Muscle of arm (tissue), 12 donors: ENCODE measurements around the gene URI1. TPM values are rescaled to one million over a fixed set of nuclear protein-coding genes. Genes with fewer than 3 reads are reported as not detected.

Source experiments
- DNase-seq: peaks from one replicate; pipeline ENCODE4 v3.0.0-alpha.2; 2013
- polyA plus RNA-seq, 12 donors: library from polyadenylated mRNA; unstranded; fragments of 120-200 nt; gene quantifications; one replicate each; pipeline ENCODE4 v1.2.1, GENCODE V29; 2013; ENCODE audit not compliant: insufficient read length in 12 of 12

The URI1 gene
- polyA plus RNA-seq, 12 donors = 42.4 to 112 (median 91.6) TPM; not detected in 1

DNA sequence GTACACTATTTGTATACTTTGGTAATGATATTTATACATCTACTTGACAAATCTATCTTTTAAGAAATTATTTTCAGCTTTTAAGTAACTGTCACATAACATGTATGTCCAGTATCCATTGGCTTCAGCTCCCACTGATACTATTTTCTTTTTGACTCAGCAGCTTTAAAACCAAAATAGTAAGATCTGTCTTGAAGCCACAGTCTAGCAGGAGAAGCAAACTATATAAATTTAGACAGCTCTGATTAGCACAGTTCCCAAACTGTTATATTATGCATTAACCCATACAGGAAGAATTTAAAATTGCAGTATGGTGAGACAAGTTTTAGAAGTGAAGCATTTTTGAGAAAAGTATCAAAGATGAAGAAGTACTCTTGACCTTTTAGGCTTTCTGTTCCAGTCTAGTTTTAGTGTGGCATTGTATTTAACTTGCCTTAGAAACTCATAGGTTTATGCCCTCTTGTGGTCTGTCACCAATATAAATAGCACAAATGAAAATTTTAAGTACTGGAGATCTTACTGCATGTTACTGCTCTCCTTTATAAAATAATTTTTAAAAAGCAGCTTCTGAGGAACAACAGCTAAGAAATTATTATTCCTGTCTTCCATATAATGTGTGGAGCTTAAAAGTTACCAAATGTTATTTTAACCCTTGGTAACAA is 24.7 kb downstream of the URI1 start:
- no peak for DNase-seq

DNA sequence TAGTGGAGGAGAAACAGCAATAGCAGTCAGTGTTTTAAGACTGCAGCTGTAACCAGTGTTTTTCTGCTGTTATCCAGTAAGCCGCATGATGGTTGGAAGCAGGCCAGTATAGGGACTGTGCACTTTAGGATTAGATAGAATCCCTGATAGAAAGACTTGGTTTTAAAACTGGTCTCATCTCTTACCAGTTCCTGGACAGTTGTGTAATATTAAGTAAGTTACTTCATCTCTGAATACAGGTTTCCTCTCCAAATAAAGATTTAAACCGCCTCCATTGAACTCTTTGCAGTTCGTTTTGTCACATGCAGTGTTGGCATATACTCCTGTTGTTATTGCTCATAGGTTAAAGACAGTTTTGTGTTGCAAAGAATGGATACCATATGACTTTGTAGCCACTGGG is 25.6 kb downstream of the URI1 start:
- DNase-seq = no peak

DNA sequence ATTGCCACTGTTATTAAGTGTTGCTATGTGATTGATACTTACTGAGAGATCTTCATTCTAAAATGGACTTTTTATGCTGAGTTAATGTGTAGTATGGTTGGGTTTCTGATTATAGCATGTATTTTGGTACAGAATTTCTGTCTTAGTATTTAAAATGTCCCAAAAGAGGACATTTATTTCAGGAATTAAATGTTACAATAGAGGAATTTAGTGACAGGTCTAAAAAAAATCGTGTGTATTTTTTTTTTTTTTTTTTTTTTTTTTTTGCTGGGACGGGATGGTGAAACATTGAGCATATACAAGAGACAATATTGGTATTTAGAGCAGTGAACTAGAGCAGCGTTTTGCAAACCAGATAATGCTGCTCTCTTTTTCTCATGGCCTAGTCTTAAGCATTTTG is 27.9 kb downstream of the URI1 start:
- DNase-seq = no peak

DNA sequence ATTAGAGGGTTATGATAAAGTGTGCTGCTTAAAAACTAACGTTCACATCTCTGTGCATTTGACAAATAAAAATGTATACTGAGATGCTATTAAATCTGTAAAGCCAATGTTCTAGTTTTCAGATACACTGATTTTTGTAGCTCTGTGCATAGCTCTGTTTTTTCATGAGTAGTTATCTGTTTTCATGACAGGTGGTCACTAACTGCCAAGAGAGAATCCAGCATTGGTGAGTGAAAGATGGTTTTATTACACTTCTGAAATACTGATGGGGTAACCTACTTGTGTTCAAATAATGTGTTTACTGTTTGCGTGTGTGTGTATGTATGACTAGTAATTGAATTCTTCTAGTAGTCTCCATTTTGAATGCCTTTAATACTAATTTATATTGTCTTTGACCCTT is 29.0 kb downstream of the URI1 start:
- no peak for DNase-seq

DNA sequence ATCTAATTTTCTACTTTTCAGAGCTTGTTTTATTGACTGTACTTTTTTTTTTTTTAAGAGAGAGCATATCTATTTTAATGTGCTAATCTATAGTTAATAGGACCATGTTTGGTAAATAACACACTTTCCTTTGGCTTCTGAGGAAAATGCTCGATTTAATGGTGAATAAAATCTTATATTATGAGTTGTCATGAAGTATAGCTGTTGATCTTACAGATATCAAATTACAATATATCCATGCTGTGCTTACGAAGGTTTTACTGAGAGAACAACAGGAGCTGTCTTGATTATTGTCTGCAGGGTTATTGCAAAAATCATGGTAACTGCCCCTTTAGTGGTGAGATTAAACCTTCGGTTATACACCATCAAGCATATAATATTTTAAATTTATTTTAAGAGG is 29.6 kb downstream of the URI1 start:
- no peak for DNase-seq

DNA sequence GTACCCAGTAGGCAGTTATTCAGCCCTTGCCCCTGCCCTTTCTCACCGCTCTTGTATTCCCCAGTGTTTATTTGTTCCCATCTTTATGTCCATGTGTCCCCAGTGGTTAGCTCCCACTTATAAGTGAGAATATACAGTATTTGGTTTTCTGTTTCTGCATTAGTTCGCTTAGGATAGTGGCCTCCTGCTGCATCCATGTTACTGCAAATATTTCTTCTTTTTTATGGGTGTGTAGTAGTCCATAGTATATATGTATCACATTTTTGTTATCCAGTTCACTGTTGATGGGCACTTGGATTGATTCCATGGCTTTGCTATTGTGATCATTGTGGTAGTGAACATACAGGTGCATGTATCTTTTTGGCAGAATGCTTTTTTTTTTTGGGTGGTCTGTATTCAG is 32.7 kb downstream of the URI1 start:
- DNase-seq = no peak

DNA sequence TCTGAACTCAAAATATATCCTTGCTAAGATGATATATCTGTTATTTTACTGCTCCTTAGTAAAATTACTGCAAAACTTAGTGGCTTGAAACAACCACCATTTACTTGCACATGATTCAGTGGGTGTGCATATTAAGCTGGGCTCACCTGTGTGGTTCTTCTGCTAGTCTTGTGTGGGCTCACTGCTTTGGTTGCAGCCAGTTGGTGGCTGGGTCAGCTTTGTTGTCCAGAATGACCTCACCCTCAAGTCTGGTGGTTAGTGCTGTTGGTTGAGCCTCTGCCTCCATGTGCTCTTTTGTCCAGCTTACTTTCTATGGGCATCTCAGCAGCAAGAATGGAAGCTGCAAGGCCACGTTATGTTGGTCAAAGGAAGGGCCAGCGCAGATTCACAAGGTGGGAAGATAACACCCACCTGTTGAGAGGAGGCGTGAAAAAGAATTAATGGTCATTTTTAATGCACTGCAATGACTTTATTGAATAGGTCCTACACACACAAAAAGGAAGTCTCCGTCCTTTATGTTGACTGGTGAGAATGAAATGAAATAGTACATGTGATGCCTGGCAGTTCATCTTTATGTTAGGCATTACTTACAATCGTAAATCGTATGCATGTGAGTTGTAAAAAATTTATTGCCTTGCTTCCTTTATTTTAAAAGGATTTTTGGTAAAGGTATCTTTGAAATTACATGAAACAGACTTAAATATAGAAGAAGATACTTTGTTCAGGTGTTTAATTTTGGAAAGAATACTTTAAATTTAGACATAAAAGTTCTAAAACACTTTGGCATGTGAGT is 34.3 kb downstream of the URI1 start:
- DNase-seq = no peak

DNA sequence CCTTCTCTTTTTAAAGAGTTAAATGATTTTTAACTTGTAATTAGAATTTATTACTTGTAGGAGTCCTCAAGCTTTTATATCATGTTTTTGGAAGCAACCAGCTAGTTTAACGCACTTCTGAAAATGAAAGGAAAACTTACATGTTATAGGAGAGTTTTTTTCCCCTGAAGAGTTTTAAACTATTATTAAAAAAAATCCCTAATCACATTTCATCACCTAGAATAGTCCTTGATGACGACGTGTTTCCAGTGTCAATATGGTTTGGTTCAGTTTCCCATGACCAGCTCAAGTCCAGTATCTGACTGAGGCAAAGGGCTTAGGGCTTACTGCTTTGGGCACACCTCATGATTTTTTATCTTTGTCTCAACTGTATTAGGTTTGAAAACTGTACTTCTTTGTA is 36.0 kb downstream of the URI1 start:
- DNase-seq = no peak

DNA sequence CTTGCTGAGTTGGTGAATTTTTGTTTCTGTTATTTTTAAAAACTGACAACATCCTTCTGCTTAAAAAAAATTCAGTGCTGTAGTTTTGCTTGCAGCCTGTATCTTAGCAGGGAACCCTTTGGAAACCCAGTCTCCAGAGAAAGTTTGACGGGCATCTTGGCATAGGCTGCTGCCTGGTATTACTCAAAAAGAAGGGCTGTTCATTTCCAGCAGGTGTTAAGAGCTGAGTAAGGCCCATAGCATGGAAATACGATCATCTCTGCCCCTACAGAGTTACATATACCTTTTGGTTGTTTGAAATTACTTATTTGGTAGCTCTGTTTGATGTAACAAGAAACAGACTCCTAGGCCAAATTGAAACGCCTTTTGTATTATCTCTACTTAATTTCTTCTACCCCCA is 41.5 kb downstream of the URI1 start:
- no peak for DNase-seq

DNA sequence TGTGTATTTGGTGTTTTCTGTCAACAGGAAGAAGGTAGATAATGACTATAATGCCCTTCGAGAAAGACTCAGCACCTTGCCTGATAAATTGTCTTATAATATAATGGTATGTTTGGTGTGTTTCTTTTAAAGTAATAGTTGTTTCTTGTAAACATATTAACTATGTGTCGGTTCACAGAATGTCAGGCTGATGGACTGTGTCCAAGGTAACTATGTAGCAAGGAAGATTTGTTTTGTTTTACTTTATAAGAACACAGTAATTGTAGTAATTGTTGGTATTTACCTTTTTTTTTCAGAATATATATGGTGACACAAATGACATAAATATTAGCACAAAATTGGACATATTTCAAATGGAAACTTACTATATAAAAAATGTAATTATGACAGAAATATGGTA is 43.2 kb downstream of the URI1 start:
- DNase-seq = no peak

DNA sequence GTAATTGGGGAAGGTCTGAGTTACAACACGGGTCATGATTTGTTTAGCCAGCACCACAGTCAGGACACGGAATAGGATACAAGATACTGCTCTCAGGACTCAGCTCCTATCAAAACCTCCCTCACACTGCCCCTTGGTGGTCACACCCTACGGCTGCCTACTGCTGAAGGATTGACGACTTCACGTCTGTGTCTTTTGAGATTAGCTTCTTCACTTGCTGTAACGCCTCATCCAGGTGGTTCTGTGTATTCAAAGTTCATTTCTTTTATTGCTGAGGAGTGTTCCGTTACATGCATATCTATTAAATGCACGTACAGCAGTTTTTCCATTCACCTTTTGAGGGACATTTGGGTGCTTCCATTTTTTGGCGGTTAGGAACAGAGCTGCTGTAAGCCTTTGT is 46.3 kb downstream of the URI1 start:
- no peak for DNase-seq

DNA sequence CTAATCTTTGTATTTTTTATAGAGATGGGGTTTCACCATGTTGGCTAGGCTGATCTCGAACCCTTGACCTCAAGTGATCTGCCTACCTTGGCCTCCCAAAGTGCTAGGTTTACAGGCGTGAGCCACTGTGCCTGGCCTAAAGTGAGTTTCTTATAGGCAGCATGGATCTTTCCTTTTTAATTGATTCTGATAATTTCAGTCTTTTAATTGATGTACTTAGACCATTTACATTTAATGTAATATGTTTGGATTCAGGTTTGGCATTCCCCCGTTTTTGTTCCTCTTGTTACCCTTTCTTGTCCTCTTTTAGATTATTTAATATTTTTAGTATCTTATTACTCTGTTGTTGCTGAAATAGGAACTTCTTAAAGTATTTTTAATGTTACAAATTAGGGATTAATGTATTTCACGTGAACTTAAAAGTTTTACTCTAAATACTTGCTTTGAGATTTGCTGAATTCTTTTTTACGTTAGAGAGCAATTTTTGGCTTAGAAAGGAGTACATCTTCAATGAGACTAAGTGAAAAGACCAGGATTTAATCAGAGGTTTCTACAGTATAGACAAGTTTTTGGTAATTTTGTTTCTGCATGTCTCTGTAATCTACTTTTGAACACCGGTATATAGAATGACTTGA is 50.3 kb downstream of the URI1 start:
- no peak for DNase-seq

DNA sequence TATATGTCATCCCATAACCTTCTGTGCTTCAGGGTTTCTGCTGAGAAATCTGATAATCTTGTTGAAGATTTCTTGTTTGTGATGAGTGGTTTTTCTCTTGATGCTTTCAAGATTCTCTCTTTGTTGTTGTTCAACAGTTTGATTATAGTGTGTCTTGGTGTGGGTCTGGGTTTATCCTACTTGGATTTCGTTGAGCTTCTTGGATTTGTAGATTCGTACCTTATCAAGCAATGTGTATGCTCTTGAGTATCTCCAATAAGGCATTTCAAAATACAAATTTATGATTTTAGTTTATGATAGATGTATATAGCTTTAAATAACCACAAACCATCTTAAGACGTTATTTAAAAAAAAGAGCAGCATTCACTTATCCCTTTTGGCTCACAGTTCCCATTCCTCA is 57.5 kb downstream of the URI1 start:
- no peak for DNase-seq

DNA sequence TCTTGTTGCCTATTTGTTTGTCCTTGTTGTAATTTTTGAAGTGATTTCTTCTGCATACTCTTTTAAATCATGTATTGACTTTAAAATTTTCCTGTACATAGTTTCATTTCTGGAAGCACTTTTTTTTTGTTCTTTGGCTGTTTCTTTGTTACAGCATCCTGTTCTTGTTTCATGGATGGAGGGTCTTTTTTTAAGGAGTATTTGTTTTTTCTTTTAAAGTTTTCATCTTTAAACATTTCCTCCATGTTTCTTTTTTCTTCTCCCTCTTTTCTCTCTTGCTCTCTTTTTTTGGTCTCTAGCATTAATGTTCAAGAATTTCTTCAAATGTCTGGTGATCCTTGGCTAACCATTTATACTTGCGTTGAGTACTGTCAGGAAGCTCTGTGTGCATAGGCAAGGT is 58.8 kb downstream of the URI1 start:
- DNase-seq = no peak

DNA sequence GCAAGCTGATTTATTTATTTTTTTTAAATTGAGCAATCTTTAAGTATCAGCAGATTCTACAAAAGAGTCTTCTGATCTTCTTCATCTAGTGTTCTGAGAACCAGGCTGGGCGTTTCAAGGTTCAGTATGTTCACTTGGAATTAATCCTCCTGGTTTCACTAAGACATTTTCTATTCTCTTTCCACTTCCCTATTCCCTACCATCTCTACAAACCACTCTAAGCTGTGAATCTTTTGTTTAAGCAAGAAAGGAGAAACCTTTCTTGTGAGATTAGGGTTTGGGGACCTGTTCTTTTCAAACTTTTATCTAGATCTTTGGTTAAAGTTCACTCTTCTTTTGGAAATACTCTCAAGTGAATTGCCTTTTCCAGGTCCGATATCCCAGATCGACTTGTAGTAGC is 59.3 kb downstream of the URI1 start:
- DNase-seq = no peak

DNA sequence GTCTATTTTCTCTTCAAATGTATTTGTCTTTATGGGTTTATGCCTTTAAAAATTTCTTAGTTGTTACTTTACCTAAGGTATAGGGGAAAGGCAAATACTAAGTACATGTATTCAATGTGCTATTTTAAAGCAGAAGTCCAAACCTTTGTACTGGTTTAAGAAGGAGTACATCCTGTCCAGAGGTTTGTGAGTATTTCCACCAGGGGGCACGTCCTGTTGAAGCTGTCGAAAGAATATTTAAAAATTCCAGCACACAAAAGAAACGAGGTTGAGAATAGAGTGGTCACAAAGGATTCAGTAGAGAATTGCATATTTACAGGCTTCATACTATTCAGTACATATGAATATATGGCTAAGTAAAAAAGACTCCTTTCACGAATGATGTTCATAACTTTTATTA is 59.8 kb downstream of the URI1 start:
- no peak for DNase-seq

DNA sequence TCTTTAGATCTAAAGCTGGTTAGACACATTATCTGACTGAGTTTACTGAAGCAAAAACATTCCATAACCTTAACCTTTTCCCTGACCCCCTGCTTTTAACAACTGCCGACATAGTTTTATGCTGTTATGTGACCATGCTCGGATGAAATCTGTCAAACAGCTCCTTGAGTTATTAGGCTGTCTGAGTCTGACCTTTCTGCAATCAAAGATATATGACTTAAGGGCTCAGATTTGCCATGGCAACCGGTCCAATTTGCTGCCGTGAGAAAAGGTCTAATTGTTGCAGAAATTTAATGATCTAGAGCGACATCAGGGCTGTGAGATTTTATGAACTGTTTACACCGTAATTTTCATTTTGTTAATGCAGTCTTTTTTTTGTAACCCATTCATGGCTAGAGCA is 61.8 kb downstream of the URI1 start:
- DNase-seq = no peak

DNA sequence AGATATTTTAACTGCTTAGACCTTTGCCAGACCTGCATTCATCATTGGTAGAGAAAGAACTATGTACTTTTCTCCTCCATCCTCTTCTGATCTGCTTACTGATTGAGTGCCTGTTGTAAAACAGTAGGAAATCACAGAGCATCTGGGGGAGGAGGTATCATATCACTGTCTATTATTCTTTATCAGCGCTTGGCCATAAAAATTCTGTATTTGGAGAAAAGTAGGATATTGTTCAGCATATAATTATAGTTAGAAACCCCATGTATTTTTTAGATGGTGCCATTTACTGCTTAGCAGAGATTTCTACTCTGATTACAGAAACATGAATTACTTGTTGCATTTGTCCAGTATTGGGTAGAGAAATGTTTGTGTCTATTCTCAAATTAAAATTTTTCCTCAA is 62.4 kb downstream of the URI1 start:
- no peak for DNase-seq

DNA sequence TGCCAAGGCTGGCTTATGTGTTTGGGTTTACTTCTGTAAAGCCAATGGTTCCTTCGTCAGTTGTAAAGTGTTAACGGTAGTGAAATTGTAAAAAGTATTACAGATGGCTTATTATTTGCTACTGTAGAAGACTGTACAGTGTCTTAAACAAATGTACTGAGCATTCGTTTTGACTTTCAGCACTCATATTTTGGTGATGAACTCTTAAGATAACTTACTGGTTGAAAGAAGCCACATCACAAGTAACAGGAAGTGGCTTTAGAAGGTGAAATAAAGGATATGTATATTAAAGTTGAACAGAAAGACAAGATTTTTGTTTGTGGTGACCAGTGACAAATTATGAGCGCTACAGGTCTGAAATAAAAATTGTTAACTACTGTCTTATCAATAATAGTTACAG is 64.2 kb downstream of the URI1 start:
- no peak for DNase-seq

DNA sequence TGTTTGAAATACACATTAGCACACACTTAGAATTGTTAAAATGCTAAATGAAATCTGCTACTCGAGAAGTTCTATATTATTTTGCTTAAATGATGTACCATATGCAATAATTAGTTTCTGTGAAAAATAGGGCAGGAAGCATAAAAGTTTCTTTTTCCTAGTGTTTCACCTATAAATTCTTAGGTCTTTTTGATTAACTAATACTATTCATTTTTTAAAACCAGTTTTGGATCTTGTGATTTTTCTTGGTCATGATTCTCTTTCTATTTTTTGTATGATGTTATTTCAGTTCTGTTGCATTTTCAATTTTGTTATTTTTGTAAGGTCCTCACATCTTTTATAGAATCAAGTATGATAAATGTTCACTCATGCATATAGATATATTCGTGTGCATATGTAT is 66.1 kb downstream of the URI1 start:
- DNase-seq = no peak

DNA sequence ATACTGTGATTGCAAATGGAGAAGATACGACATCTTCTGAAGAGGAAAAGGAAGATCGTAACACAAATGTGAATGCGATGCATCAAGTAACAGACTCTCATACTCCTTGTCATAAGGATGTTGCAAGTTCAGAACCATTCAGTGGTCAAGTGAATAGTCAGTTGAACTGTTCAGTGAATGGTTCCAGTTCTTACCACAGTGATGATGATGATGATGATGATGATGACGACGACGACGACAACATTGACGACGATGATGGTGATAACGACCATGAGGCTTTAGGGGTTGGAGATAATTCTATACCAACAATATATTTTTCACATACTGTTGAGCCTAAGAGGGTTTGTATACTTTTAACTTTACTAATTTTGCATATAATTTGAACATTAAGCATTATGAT is 67.0 kb downstream of the URI1 start:
- no peak for DNase-seq

DNA sequence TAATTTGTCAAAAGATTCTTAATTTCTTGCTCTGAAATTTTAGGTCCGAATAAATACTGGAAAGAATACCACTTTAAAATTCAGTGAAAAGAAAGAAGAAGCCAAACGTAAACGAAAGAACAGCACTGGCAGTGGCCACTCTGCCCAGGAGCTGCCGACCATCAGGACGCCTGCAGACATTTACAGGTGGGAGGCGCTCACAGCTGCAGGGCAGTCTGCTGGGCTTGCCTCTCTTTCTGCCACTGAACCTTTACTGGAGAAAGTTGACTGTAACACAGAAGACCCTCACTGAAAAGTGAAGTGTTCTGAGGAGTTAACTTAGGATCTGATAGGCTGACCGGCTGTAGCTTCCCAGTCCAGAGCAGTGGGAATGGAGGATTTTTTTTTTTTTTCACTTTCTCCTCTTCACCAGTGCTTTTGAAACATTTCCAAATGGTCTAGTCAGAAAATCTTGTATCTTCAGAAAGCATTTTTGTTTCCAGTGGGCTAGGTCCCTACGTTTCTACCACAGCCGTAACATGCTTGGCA is 69.1 kb downstream of the URI1 start:
- DNase-seq = no peak

DNA sequence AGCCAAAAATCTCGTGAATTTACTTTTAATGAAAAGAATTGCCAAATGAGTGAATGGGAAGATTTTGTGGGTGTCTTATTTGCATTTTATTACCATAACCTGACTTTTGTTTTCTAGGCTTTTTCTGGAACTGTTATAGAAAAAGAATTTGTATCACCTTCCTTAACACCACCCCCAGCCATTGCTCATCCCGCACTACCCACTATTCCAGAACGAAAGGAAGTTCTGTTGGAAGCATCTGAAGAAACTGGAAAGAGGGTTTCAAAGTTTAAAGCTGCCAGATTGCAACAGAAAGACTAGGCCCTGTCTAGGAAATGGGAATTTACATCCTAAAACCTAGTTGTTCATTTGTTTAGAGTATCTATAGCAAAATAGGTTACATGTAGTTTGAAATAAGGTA is 72.7 kb downstream of the URI1 start:
- no peak for DNase-seq
